Mesothelial cell of epicardium (in vitro differentiated cells): ENCODE data around the gene ATP8A1. TPM values are rescaled to one million over a fixed set of nuclear protein-coding genes. Genes with fewer than 3 reads are reported as not detected.
"Not testable (repeated sequence)": the region's sequence is repeated elsewhere in the genome, so short reads cannot be mapped to it uniquely, and the experiment has no call there.

Source experiments
- DNase-seq, 2 experiments: peaks; one replicate each; pipeline ENCODE4 v3.0.0; 2021; ENCODE audit warnings: low spot score in 2 of 2; ENCODE audit not compliant: unreplicated experiment in 2 of 2
- H3K27ac Mint-ChIP-seq: 2 replicates; pipeline ENCODE4 v1.8.0; 2021; ENCODE audit warnings: mixed read lengths
- H3K27me3 Mint-ChIP-seq: 2 replicates; pipeline ENCODE4 v1.8.0; 2021; ENCODE audit warnings: low read depth, mixed read lengths
- H3K36me3 Mint-ChIP-seq: 2 replicates; pipeline ENCODE4 v1.8.0; 2021; ENCODE audit warnings: mixed read lengths
- H3K4me1 Mint-ChIP-seq: 2 replicates; pipeline ENCODE4 v1.8.0; 2021; ENCODE audit warnings: mixed read lengths
- H3K4me3 Mint-ChIP-seq: 2 replicates; pipeline ENCODE4 v1.8.0; 2021; ENCODE audit warnings: mild to moderate bottlenecking, moderate library complexity, mixed read lengths
- H3K9me3 Mint-ChIP-seq: 2 replicates; pipeline ENCODE4 v1.8.0; 2021; ENCODE audit warnings: mixed read lengths
- CTCF ChIP-seq: fragments of 200-600 bp; sonication (generic); IDR thresholded peaks from one replicate; pipeline ENCODE4 v1.5.0; 2021; ENCODE audit warnings: antibody characterized with exemption; ENCODE audit not compliant: unreplicated experiment
- total RNA-seq: library from RNA; stranded (reverse); gene quantifications from 3 replicates; pipeline ENCODE4 v1.2.1, GENCODE V29; 2021

Gene ATP8A1
- total RNA-seq, 1 donor from 2014 or later = 15.7 TPM

DNA sequence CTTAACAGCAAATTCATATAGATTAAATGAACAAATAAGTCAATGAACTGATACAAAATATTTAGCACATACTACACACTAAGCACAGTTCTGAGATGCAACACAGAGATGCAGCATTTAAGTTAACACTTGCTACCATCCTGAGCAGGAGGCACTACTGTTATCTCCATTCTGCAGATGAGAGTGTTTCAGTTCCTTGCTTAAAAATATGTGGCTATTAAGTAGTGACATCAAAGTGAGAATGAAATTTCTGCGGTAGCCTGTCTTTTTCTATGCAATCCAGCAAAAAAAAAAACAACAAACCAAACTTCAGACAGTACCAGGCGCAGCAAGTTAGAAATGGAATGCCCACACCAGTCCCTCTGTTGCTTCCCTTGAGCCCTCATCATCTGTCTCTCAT, 168.8 kb downstream of the ATP8A1 start:
- TF ChIP-seq CTCF = no peak
- Mint-ChIP-seq H3K4me3 (no peak overlapping the region), H3K9me3 (no peaks in the 10 kb centered on the region), H3K27me3 (peaks cover 2% of the 10 kb centered on the region), H3K36me3 (no peaks in the 10 kb centered on the region), H3K27ac (no peak overlapping the region), H3K4me1 (peaks cover 18% of the 10 kb centered on the region)
- DNase-seq = no peak

DNA sequence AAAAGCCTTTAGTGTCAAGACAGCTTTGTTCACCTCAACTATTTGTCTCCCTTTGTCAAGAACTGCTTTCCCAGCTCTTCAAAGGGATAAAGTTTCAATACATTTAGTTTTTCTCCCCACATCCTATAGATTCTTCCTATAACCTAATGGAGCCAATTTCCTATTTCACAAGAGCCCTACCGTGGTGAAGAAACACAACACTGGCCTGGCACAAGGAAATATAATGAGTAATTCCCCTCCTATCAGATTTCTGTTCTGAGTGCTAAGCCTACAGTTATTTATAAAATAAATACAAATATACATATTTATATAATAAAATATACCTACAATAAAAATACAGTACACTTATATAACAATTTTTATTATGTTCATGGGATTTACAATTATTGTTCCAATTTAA, 169.7 kb downstream of the ATP8A1 start:
- Mint-ChIP-seq H3K36me3 (no peaks in the 10 kb centered on the region), H3K4me1 (peaks cover 23% of the 10 kb centered on the region), H3K9me3 (no peaks in the 10 kb centered on the region), H3K27ac (no peak overlapping the region), H3K4me3 (no peak overlapping the region), H3K27me3 (peaks cover 2% of the 10 kb centered on the region)
- no peak for DNase-seq
- TF ChIP-seq CTCF = no peak

DNA sequence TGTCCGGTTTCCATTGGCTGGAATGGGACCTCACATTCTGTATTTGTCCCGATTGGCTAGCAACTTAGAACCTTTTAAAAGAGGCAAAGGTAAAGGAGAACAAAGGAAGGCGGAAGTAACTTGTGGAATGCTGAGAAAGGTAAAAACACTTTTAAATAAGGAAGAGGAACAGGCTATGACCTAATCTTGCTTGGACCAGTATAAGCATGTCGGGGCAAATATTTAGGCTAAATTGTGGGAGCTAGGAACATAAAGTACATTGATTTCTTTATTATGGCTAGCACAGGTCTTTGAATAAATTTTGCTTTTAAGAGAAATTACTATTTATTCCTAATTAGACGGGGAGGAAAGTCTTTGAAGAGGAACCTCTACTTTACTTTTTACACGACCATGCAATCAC, 170.7 kb downstream of the ATP8A1 start:
- not testable (repeated sequence) for H3K4me3 Mint-ChIP-seq, H3K27ac Mint-ChIP-seq
- peaks cover 23% of the 10 kb centered on the region for H3K4me1 Mint-ChIP-seq

GRCh38 chr4:42484630-42485029, 172.3 kb downstream of the ATP8A1 start:
- no peak for DNase-seq
- H3K4me1 Mint-ChIP-seq = peaks cover 22% of the 10 kb centered on the region

More for the DNA sequence above, 170.7 kb downstream of the ATP8A1 start:
- H3K9me3 Mint-ChIP-seq, H3K36me3 Mint-ChIP-seq, H3K27me3 Mint-ChIP-seq, DNase-seq: not testable (repeated sequence)

DNA sequence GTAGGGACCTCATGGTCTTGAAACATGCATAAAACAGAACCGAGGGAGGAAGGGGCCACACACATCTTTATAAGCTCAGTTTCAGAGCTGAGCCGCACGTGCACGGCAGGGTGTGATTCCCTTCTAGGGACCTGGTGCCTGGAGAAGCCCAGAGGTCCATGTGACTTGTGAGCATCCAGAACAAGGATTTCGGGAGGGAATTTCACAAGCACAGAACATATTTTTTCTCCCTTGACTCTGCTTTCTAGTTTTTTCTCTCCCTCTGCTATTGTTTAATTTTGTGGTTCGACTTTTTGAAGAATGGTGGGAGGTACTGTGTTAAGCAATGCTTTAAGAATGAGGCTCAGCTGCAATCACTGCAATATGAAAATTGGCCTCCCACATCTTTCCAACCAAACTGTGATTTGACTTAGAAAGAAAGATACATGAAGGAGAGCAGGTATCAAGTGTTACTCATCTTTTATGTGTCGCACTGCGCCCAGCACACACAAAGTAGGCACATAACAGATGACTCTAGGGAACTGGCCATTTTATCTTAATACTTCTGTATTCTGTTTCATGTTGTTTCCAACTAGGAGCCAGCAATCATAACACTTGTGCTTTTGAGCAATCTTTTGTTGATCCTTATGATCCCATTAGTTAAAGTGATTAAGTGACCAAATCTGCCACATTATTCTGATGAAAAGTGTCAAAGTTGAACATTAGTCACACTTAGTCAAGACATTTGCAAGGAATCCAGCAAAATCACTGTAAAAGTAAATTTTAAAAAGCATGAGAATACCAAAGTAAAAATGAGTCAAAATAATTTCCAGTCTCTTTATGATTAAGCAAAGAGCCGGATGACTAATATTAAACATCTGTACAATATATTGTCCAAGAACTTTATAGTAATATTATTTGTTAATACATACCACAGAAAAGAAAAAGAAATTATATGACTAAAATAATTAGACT, 173.2 kb downstream of the ATP8A1 start:
- no peaks in the 10 kb centered on the region for H3K27me3 Mint-ChIP-seq
- no peak for TF ChIP-seq CTCF
- peaks cover 13% of the 10 kb centered on the region for H3K4me1 Mint-ChIP-seq
- H3K27ac Mint-ChIP-seq = no peak overlapping the region
- H3K36me3 Mint-ChIP-seq = no peaks in the 10 kb centered on the region
- no peak overlapping the region for H3K4me3 Mint-ChIP-seq
- no peaks in the 10 kb centered on the region for H3K9me3 Mint-ChIP-seq
- no peak for DNase-seq

More at GRCh38 chr4:42484630-42485029, 172.3 kb downstream of the ATP8A1 start:
- Mint-ChIP-seq H3K27ac (no peak overlapping the region), H3K4me3 (no peak overlapping the region), H3K36me3 (no peaks in the 10 kb centered on the region), H3K9me3 (no peaks in the 10 kb centered on the region), H3K27me3 (no peaks in the 10 kb centered on the region)
- no peak for TF ChIP-seq CTCF

DNA sequence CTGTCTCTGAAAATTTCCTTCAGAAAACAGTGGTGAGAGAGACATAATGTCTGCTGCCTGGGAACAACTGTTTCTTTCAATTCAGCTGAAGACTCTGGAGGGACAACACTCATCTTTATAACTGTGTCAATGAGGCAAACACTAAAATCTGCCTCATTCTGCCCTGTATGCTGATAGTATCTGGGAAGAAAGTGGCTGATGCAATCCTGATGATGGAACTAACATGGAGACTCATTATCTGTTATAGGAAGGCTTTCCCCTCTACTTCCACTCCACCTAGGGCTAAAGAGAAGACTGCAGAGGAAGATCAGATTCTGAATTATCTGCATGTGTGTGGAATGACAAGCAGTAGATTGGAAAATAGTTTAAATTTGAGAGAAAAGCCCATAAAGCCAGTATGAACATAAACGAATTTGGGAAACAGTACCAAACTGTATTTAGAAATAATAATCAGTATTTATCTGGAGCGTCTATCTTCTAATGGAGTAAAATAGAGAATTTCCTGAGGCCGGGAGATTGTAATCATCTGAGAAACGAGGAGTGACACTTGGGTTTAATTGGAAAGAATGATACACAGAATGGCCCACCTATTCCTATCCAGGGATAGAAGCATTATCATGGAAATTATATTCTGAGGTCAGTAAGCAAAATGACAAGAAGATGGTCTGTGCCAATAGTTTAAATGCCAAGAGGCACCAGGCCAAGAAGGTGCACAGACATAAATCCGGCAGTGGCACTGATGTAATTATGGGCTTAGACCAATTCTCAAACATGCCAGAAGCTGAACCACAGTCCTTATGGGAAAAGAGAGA, 174.2 kb downstream of the ATP8A1 start:
- no peak for DNase-seq
- Mint-ChIP-seq H3K27me3 (no peaks in the 10 kb centered on the region), H3K27ac (no peak overlapping the region), H3K4me3 (no peak overlapping the region), H3K4me1 (peaks cover 9% of the 10 kb centered on the region), H3K9me3 (no peaks in the 10 kb centered on the region), H3K36me3 (no peaks in the 10 kb centered on the region)
- TF ChIP-seq CTCF = no peak
